GM12878 (cell line): Measurements from ENCODE around the gene SDS. TPM values are rescaled to one million over a fixed set of nuclear protein-coding genes. Genes with fewer than 3 reads are reported as not detected.

Experiments used
- ATAC-seq: fragments of 200-7000 bp; cut with Tn5 transposase; 3 replicates; pipeline ENCODE4 v1.9.1; 2020; ENCODE audit warnings: mild to moderate bottlenecking, moderate library complexity
- BruUV-seq: library from RNA; stranded (reverse); fragments of 400-500 nt; replicated peaks from 2 replicates; lab custom pipeline; 2021; lab: Mats Ljungman, UMichigan
- CTCF ChIA-PET: fragments of 300-600 bp; sonication (Branson Sonifier 250); formaldehyde crosslinking; extraction: SDS; loops from one replicate; lab custom pipeline; 2021; ENCODE audit warnings: inconsistent platforms; lab: Yijun Ruan, JAX
- POLR2A ChIA-PET: fragments of 350-600 bp; formaldehyde crosslinking; extraction: SDS; loops from one replicate; lab custom pipeline; 2021; ENCODE audit warnings: inconsistent platforms; lab: Charles Lee
- RAD21 ChIA-PET: fragments of 300-600 bp; sonication (Branson Sonifier 250); formaldehyde crosslinking; loops from one replicate; lab custom pipeline; 2023; ENCODE audit warnings: antibody characterized with exemption; ENCODE audit not compliant: unreplicated experiment; lab: Charles Lee
- SMC1A ChIA-PET: fragments of 300-600 bp; sonication (Branson Sonifier 250); formaldehyde crosslinking; loops from one replicate; lab custom pipeline; 2023; ENCODE audit not compliant: unreplicated experiment, uncharacterized antibody; lab: Charles Lee
- DNase-seq: peaks from one replicate; pipeline ENCODE4 v3.0.0-alpha.2; 2011; ENCODE audit warnings: low read depth, low spot score
- FAIRE-seq: peaks from 3 replicates; lab custom pipeline; 2011; peaks lifted over from hg19 to GRCh38; lab: Jason Lieb, UNC
- H2AFZ ChIP-seq: 2 replicates; pipeline ENCODE4 v1.6.0; 2011; ENCODE audit warnings: low read depth, low read length, control low read depth; ENCODE audit not compliant: control insufficient read depth
- H3K27ac ChIP-seq: 2 replicates; pipeline ENCODE4 v1.5.1; 2011; ENCODE audit warnings: control low read depth; ENCODE audit not compliant: control insufficient read depth, insufficient read depth
- H3K27me3 ChIP-seq, 2 experiments: replicated peaks in 1 of 2; 2 replicates each; pipeline versions ENCODE4 v1.6.0 to v1.6.1; 2011; ENCODE audit warnings: low read length in 1 of 2; ENCODE audit not compliant: control insufficient read depth in 2 of 2, insufficient read depth in 2 of 2
- H3K36me3 ChIP-seq, 2 experiments: 2 replicates each; pipeline ENCODE4 v1.5.1; 2011; ENCODE audit warnings: low read length in 1 of 2; ENCODE audit not compliant: control insufficient read depth in 2 of 2, insufficient read depth in 2 of 2
- H3K4me1 ChIP-seq: 2 replicates; pipeline ENCODE4 v1.6.1; 2011; ENCODE audit warnings: mild to moderate bottlenecking, low read length, moderate library complexity, mixed read lengths; ENCODE audit not compliant: control insufficient read depth, insufficient read depth
- H3K4me2 ChIP-seq: 2 replicates; pipeline ENCODE4 v1.6.0; 2011; ENCODE audit warnings: control low read depth; ENCODE audit not compliant: control insufficient read depth, insufficient read depth
- H3K4me3 ChIP-seq: fragments of 200-600 bp; sonication (generic); 2 replicates; pipeline ENCODE4 v1.5.1; 2016
- H3K79me2 ChIP-seq: 2 replicates; pipeline ENCODE4 v1.6.0; 2011; ENCODE audit warnings: low read length; ENCODE audit not compliant: control insufficient read depth, insufficient read depth
- H3K9ac ChIP-seq: 2 replicates; pipeline ENCODE4 v1.8.0; 2011; ENCODE audit warnings: low read length, control low read depth, mixed read lengths; ENCODE audit not compliant: control insufficient read depth, insufficient read depth
- H3K9me3 ChIP-seq: replicated peaks from 3 replicates; pipeline ENCODE4 v1.5.1; 2011; ENCODE audit warnings: mild to moderate bottlenecking, low read length; ENCODE audit not compliant: control insufficient read depth, insufficient read depth
- H4K20me1 ChIP-seq: 2 replicates; pipeline ENCODE4 v1.6.0; 2011; ENCODE audit not compliant: control insufficient read depth, insufficient read depth
- RAD21 ChIP-seq: IDR thresholded peaks from 2 replicates; pipeline ENCODE4 v1.6.1; 2011; ENCODE audit warnings: mild to moderate bottlenecking, low read depth, low read length, moderate library complexity; ENCODE audit not compliant: insufficient read depth
- RBBP5 ChIP-seq: fragments of 200-600 bp; sonication (generic); conservative IDR thresholded peaks from 2 replicates; pipeline ENCODE4 v1.6.1; 2016
- ZNF24 ChIP-seq: fragments of 450-650 bp; IDR thresholded peaks from 2 replicates; pipeline ENCODE4 v1.6.1; 2017; ENCODE audit warnings: antibody characterized with exemption, mild to moderate bottlenecking
- WGBS: methylation state at CpG from one replicate; pipeline ENCODE4 v1.1.6; 2016; ENCODE audit warnings: low lambda C conversion rate; ENCODE audit not compliant: insufficient replicate concordance, insufficient coverage; ENCODE audit errors: missing lambda C conversion rate; 5-methylcytosine and 5-hydroxymethylcytosine counted together
- in situ Hi-C: fragments of 300-500 bp; cut with MboI; formaldehyde crosslinking; loops from 9 replicates; pipeline ENCODE4 v1.14.3; 2018; ENCODE audit warnings: mixed read lengths
- intact Hi-C: fragments of 100-400 bp; cut with micrococcal nuclease; formaldehyde crosslinking; loops from one replicate; pipeline ENCODE4 v1.14.2; 2022; ENCODE audit not compliant: unreplicated experiment
- polyA plus RNA-seq, 11 experiments: library from polyadenylated mRNA; depleted of rRNA in 4 of 11; unstranded in 6 of 11; stranded (reverse) in 5 of 11; fragments of >200 nt; fragmentation: Nextera tagmentation in 4 of 11; fragmentation: Illumina TruSeq in 1 of 11; extraction: Ambion mirVana in 4 of 11; extraction: Trizol in 1 of 11; gene quantifications; 1 replicate in 1 of 11; 2 replicates in 10 of 11; pipeline versions ENCODE4 v1.2.1 to v1.2.3, GENCODE V29; 2011 to 2016; ENCODE audit warnings: inconsistent platforms in 2 of 11, missing spikeins in 2 of 11, low read depth in 1 of 11
- total RNA-seq, 4 experiments: library from RNA; depleted of rRNA in 3 of 4; stranded (reverse); fragments of >200 nt in 3 of 4; fragmentation: Illumina TruSeq in 1 of 4; extraction: Trizol in 1 of 4; gene quantifications; 2 replicates each; pipeline versions ENCODE4 v1.2.1 to v1.2.3, GENCODE V29; 2013 to 2021
- TF ChIP-seq, protein P1 (sequence below): fragments of 450-650 bp; IDR thresholded peaks from 2 replicates; pipeline ENCODE4 v1.6.1; 2016; ENCODE audit warnings: mild to moderate bottlenecking
- TF ChIP-seq, protein P2 (sequence below): IDR thresholded peaks from 2 replicates; pipeline ENCODE4 v1.6.1; 2011; ENCODE audit warnings: mild to moderate bottlenecking, low read depth, low read length, moderate library complexity; ENCODE audit not compliant: insufficient replicate concordance

SDS gene
- total and polyA plus RNA-seq, 10 of the 15 experiments (the other 5 are each of a cell fraction or from before 2014, with no cell fraction given): 0.18 TPM; not detected in 9

DNA sequence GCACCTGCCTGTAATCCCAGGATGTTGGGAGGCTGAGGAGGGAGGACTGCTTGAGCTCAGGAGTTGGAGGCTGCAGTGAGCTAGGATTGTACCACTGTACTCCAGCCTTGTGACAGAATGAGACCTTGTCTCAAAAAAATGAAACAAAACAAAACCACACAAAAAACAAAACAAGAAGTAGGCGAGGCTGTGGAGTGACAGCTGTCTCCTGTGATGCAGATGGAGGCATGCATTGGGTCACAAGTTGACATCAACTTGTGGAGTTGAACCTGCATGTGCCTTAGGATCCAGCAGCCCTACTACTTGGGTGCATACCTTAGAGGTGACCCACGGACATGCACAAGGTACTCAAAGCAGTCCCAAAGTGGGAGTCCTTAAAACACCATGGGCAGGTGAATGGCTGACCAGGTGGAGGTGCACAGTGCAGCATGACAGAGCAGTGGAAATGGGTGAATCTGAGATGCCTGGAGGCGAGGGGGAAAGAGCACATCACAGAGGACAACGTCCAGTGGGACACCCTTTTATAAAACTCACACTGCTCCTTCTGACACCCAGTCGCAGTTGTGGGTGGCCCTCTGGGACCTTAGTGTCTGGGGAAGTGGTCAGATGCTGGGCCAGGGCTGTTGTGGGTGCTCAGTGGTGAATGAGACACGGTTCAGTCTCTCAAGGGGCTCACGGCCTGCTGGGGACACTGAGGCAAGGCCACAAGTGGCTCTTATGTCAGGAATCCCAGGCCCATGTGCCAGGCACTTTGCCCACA lies 32.6 kb downstream of the SDS start:
- FAIRE-seq (no peak), ATAC-seq (peak; percentile 52), DNase-seq (no peak)
- intact Hi-C loops: no loop called here
- H2AFZ ChIP-seq: no peak overlapping the region
- CTCF ChIA-PET: no interaction called here
- SMC1A ChIA-PET: no interaction called here
- no TSS peak for BruUV-seq
- TF ChIP-seq RAD21 (no peak), RBBP5 (no peak), ZNF24 (no peak)
- TF ChIP-seq, protein P1, sequence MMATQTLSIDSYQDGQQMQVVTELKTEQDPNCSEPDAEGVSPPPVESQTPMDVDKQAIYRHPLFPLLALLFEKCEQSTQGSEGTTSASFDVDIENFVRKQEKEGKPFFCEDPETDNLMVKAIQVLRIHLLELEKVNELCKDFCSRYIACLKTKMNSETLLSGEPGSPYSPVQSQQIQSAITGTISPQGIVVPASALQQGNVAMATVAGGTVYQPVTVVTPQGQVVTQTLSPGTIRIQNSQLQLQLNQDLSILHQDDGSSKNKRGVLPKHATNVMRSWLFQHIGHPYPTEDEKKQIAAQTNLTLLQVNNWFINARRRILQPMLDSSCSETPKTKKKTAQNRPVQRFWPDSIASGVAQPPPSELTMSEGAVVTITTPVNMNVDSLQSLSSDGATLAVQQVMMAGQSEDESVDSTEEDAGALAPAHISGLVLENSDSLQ: peak; percentile 88
- TF ChIP-seq, protein P2, sequence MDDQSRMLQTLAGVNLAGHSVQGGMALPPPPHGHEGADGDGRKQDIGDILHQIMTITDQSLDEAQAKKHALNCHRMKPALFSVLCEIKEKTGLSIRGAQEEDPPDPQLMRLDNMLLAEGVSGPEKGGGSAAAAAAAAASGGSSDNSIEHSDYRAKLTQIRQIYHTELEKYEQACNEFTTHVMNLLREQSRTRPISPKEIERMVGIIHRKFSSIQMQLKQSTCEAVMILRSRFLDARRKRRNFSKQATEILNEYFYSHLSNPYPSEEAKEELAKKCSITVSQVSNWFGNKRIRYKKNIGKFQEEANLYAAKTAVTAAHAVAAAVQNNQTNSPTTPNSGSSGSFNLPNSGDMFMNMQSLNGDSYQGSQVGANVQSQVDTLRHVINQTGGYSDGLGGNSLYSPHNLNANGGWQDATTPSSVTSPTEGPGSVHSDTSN: peak; percentile 70
- no peaks in the 10 kb centered on the region for H3K27me3 ChIP-seq
- no peaks in the 10 kb centered on the region for H3K79me2 ChIP-seq
- 29% methylated on average over 7 of the region's 7 CpGs for WGBS
- no peak overlapping the region for H3K27ac ChIP-seq
- in situ Hi-C loops: no loop called here
- POLR2A ChIA-PET: interaction anchor here (1.2 kb wide), 1 partner anchor 52 kb away, joined by 6 read pairs; no protein-coding TSS in a partner anchor
- H3K4me3 ChIP-seq: no peak overlapping the region
- no peaks in the 10 kb centered on the region; a peak in 3 of 4 replicates for H3K36me3 ChIP-seq
- RAD21 ChIA-PET: no interaction called here
- H4K20me1 ChIP-seq: no peaks in the 10 kb centered on the region
- H3K4me2 ChIP-seq: no peak overlapping the region
- no peaks in the 10 kb centered on the region; the same call in 2 of the 3 replicates for H3K9me3 ChIP-seq
- no peak overlapping the region for H3K9ac ChIP-seq
- H3K4me1 ChIP-seq: 0 out of 2 replicates have a peak, but pooled peaks cover 2% of the 10 kb centered on the region
